Natural killer cell treated with Interleukin-12 subunit alpha and Interleukin-12 subunit beta and Interleukin-15 and Interleukin-18, amount 100 ng/mL, for 72 hours (primary cell): ENCODE data around the gene AJUBA. TPM values are rescaled to one million over a fixed set of nuclear protein-coding genes. Genes with fewer than 3 reads are reported as not detected.

ENCODE experiments used
- ATAC-seq, 2 donors: fragments of 150-1000 bp; cut with Tn5 transposase in 1 of 2; sonication (Bioruptor Pico), chemical (Tn5 transposase) in 1 of 2; 2 replicates each; pipeline ENCODE4 v1.10.0; 2021
- DNase-seq: peaks from one replicate; pipeline ENCODE4 v3.0.0; 2022; ENCODE audit warnings: low spot score
- H3K27ac Mint-ChIP-seq, 2 donors: 1 replicate in 1 of 2; 2 replicates in 1 of 2; pipeline ENCODE4 v1.8.0; 2022; ENCODE audit warnings: mixed read lengths in 2 of 2, mild to moderate bottlenecking in 1 of 2, moderate library complexity in 1 of 2
- H3K27me3 Mint-ChIP-seq, 2 donors: 1 replicate in 1 of 2; 2 replicates in 1 of 2; pipeline ENCODE4 v1.8.0; 2022; ENCODE audit warnings: mixed read lengths in 2 of 2
- H3K36me3 Mint-ChIP-seq: one replicate; pipeline ENCODE4 v1.8.0; 2022; ENCODE audit warnings: mixed read lengths
- H3K4me1 Mint-ChIP-seq, 2 donors: 1 replicate in 1 of 2; 2 replicates in 1 of 2; pipeline ENCODE4 v1.8.0; 2022; ENCODE audit warnings: low read depth in 2 of 2, mixed read lengths in 2 of 2, mild to moderate bottlenecking in 1 of 2
- H3K4me3 Mint-ChIP-seq: one replicate; pipeline ENCODE4 v1.8.0; 2022; ENCODE audit warnings: mixed read lengths
- H3K9me3 Mint-ChIP-seq: 2 replicates; pipeline ENCODE4 v1.8.0; 2022; ENCODE audit warnings: mixed read lengths
- total RNA-seq, 2 donors: library from RNA; stranded (reverse); gene quantifications; one replicate each; pipeline ENCODE4 v1.2.3, GENCODE V29; 2022

Gene AJUBA
- total RNA-seq, result 1 to 10 TPM in 1 of 2 donors, under 1 TPM in 1; 0.17 to 2.1 TPM

GRCh38 chr14:22982477-22983245 is at the start of gene AJUBA:
TSS of gene AJUBA (minus strand) at chr14:22982551. CDS start at chr14:22982266, 285 bp downstream.
- DNase-seq, result peak; percentile 73
- ATAC-seq, result peak; percentile 82 to 84
- H3K27me3 Mint-ChIP-seq, result peaks cover 8 to 13% of the 10 kb centered on the region in 2 donors
- peaks cover 0 to 5% of the 10 kb centered on the region in 2 donors for H3K4me1 Mint-ChIP-seq
- no peak within 1 kb of the TSS for H3K4me3 Mint-ChIP-seq
- no peaks in the 10 kb centered on the region for H3K9me3 Mint-ChIP-seq
- no peak within 1 kb of the TSS for H3K27ac Mint-ChIP-seq
- no peaks in the 10 kb centered on the region for H3K36me3 Mint-ChIP-seq

- H3K27me3 Mint-ChIP-seq, result no peaks in the 10 kb centered on the region
- DNase-seq, result no peak
- no peaks in the 10 kb centered on the region for H3K9me3 Mint-ChIP-seq
- peak overlapping the region in 1 of 2 donors; percentile 28 for H3K27ac Mint-ChIP-seq
- no peak for ATAC-seq
- peaks cover 31 to 32% of the 10 kb centered on the region in 2 donors for H3K4me1 Mint-ChIP-seq
- peak overlapping the region; percentile 36 for H3K4me3 Mint-ChIP-seq
- peaks cover 26% of the 10 kb centered on the region for H3K36me3 Mint-ChIP-seq
Measured at GRCh38 chr14:23030936-23031335, 48.6 kb upstream of the AJUBA start.

GRCh38 chr14:23028799-23029198 is 46.4 kb upstream of the AJUBA start:
- H3K4me1 Mint-ChIP-seq, result peaks cover 35 to 39% of the 10 kb centered on the region in 2 donors
- H3K9me3 Mint-ChIP-seq, result no peaks in the 10 kb centered on the region
- peaks cover 40% of the 10 kb centered on the region for H3K36me3 Mint-ChIP-seq
- ATAC-seq (no peak), DNase-seq (no peak)
- peak overlapping the region; percentile 23 for H3K27ac Mint-ChIP-seq
- H3K4me3 Mint-ChIP-seq, result peak overlapping the region; percentile 2
- H3K27me3 Mint-ChIP-seq, result no peaks in the 10 kb centered on the region

DNA sequence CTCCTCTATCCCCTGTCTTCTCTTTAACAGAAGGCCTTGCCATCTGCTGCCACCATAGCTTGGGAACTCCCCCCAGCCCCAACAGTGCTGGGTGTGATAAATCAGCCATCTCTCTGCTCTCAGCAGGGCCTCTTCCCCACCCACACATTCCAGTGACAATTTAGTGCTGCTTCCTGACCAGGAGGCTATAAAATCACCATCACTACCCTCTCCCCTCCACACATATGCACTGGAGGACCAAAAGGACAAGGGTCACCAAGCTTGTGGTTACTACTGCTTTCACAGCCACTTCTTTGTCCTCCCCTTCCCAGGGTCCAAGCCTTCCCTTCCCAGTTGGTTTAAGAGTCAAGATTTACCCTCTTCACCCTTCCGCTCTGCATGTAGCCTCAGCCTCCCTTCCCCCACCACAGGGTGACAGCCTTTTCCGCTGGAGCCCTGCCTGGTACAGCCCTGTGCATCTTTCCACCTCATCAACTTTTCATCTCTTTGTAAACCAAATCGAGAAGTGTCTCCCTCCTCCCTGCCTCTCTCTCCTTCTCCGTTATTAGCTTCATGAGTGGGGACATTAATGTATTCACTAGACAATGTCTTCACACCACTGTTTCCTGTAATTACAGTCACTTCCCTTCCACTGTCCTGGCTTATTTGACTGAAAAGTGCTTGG is 42.9 kb upstream of the AJUBA start:
- H3K4me3 Mint-ChIP-seq, result no peak overlapping the region
- peaks cover 31% of the 10 kb centered on the region for H3K36me3 Mint-ChIP-seq
- peak in 1 of 2 donors; percentile 62 for ATAC-seq
- no peaks in the 10 kb centered on the region for H3K9me3 Mint-ChIP-seq
- peak overlapping the region; percentile 50 to 79 for H3K27ac Mint-ChIP-seq
- no peak for DNase-seq
- no peaks in the 10 kb centered on the region for H3K27me3 Mint-ChIP-seq
- H3K4me1 Mint-ChIP-seq, result peaks cover 23 to 27% of the 10 kb centered on the region in 2 donors

GRCh38 chr14:23024612-23025075 is 42.3 kb upstream of the AJUBA start:
- Mint-ChIP-seq H3K9me3 (no peaks in the 10 kb centered on the region), H3K27me3 (no peaks in the 10 kb centered on the region), H3K27ac (peak overlapping the region; percentile 50 to 79), H3K4me1 (peaks cover 23 to 27% of the 10 kb centered on the region in 2 donors), H3K4me3 (no peak overlapping the region), H3K36me3 (peaks cover 31% of the 10 kb centered on the region)
- no peak for DNase-seq
- ATAC-seq, result peak in 1 of 2 donors; percentile 15

GRCh38 chr14:23023795-23024152 is 41.4 kb upstream of the AJUBA start:
- Mint-ChIP-seq H3K4me1 (peaks cover 15 to 21% of the 10 kb centered on the region in 2 donors), H3K36me3 (peaks cover 22% of the 10 kb centered on the region), H3K9me3 (no peaks in the 10 kb centered on the region), H3K27ac (no peak overlapping the region), H3K4me3 (no peak overlapping the region), H3K27me3 (no peaks in the 10 kb centered on the region)
- DNase-seq, result no peak
- ATAC-seq, result no peak

DNA sequence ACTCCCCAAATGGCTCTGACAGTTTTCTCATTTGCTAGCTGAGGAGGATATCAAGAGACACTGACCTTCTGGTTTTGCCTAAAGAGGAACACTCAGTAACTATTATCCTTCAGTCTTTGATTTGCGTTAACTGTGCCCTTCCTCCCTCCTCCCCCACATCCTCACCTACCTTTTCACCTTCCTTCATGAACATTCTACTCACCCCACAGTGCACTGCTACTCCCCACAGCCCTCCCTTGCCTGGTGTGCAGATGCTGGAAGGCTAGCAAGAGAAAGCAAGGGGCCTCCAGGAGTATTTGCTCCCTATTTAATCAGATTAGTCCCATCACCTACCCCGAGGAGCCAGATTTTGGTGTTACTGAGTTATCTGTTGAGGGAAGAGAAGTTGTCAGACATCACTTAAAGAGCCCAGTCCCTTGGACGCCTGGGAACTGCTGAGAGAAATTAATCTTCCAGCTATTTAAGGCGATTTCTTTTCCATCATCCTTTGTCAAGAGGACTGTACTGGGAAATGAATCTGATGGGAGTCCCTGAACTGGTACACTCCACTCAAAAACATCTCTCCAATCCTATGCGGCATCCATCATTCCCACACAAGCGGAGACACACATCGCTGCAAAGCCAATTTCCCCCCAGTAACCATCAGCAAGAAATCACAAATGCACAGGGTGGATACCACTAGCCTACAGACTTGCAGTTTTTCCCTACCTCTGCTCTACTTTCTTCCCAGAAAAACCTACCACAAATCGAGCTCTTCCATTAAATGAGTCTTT is 40.9 kb upstream of the AJUBA start:
- H3K36me3 Mint-ChIP-seq, result peaks cover 19% of the 10 kb centered on the region
- no peaks in the 10 kb centered on the region for H3K27me3 Mint-ChIP-seq
- H3K27ac Mint-ChIP-seq, result no peak overlapping the region
- DNase-seq, result no peak
- no peak overlapping the region for H3K4me3 Mint-ChIP-seq
- ATAC-seq, result no peak
- H3K4me1 Mint-ChIP-seq, result peaks cover 12 to 19% of the 10 kb centered on the region in 2 donors
- H3K9me3 Mint-ChIP-seq, result no peaks in the 10 kb centered on the region

GRCh38 chr14:23021889-23022442 is 39.6 kb upstream of the AJUBA start:
- ATAC-seq, result no peak
- H3K4me3 Mint-ChIP-seq, result no peak overlapping the region
- H3K4me1 Mint-ChIP-seq, result peaks cover 12 to 19% of the 10 kb centered on the region in 2 donors
- no peak for DNase-seq
- H3K27ac Mint-ChIP-seq, result no peak overlapping the region
- no peaks in the 10 kb centered on the region for H3K27me3 Mint-ChIP-seq
- no peaks in the 10 kb centered on the region for H3K9me3 Mint-ChIP-seq
- peaks cover 19% of the 10 kb centered on the region for H3K36me3 Mint-ChIP-seq

DNA sequence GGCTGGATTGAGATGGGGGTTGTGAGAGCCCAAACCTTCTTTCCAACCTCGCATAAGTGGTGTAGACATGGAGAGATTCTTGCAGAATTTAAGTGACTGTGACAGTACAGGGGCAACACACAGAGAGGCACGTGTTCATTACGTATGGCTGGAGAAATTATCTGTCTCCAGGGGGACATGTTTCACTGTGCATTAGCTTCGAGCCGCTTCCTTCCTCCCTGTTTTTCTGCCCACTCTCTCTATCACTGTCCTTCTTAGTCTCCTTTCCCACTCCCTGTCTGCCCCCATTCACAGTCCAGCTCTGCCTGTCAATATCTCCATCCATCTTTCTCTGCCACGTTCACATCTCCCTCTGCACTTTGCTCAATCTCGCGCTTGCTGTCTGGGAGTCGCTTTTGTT is 39.1 kb upstream of the AJUBA start:
- H3K27ac Mint-ChIP-seq, result no peak overlapping the region
- H3K4me1 Mint-ChIP-seq, result peaks cover 12 to 19% of the 10 kb centered on the region in 2 donors
- no peaks in the 10 kb centered on the region for H3K27me3 Mint-ChIP-seq
- H3K9me3 Mint-ChIP-seq, result no peaks in the 10 kb centered on the region
- no peak for DNase-seq
- H3K4me3 Mint-ChIP-seq, result no peak overlapping the region
- ATAC-seq, result no peak
- H3K36me3 Mint-ChIP-seq, result peaks cover 19% of the 10 kb centered on the region

DNA sequence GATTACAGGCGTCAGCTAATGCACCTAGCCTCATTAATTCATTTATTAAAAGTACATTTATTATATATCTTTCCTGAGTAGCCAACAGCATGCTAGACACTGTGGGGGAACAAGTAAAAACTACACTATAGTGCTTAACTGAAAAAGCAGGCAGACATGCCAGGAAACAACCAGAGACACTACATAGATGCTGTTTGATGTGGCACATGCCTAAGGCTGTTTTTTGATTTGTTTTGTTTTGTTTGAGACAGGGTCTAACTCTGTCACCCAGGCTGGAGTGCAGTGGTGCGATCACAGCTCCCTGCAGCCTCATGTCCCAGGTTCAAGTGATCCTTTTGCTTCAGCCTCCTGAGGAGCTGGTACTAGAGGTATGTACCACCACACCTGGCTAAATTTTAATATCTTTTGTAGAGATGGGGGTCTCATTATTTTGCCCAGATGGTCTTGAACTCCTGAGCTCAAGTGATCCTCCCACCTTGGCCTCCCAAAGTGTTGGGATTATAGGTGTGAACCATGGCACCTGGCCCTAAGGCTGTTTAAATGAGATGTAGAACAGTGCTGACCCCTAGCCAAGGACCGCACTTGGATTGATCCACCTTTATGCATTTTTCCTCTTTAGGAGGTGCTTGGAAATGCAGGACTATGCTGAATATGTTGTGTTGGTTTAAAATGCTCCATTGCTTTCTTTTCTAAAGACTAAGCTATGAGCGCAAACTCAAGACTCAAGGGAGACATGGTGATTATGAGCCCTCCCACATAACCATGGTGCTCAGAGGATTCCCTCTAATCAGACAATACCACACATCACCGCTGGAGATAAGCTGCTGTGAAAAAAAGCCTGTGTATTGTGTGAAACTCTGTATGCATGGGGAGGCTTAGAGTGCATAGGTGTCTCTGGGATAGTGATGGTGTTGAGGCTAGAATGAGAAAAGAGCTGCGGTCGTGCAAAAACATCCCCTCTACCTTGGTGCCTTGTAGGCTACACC is 38.1 kb upstream of the AJUBA start:
- ATAC-seq (peak in 1 of 2 donors; percentile 11), DNase-seq (no peak)
- Mint-ChIP-seq H3K4me1 (peaks cover 8 to 16% of the 10 kb centered on the region in 2 donors), H3K9me3 (no peaks in the 10 kb centered on the region), H3K27ac (no peak overlapping the region), H3K27me3 (no peaks in the 10 kb centered on the region), H3K36me3 (peaks cover 15% of the 10 kb centered on the region), H3K4me3 (no peak overlapping the region)

- Mint-ChIP-seq H3K27ac (no peak overlapping the region), H3K4me1 (no peaks in the 10 kb centered on the region), H3K36me3 (peaks cover 6% of the 10 kb centered on the region), H3K27me3 (no peaks in the 10 kb centered on the region), H3K9me3 (no peaks in the 10 kb centered on the region), H3K4me3 (no peak overlapping the region)
- ATAC-seq, result no peak
- DNase-seq, result no peak
Measured at GRCh38 chr14:23018107-23018506, 35.8 kb upstream of the AJUBA start.

DNA sequence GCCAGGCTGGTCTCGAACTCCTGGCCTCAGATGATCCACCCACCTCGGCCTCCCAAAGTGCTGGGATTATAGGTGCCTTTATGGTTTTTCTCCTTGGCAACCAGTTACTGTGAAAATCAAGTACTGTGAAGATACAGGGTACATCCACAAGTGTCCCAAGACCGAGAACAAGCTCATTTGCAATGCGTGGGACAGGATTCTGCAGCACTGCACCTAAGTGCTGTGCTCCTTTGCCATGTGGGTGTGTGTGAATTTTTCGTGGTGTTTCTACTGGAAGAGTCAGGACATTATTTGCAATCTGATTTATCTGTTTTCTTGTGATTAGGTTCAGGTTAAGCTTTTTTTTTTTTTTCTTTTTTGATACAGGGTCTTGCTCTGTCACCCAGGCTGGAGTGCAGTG is 34.7 kb upstream of the AJUBA start:
- Mint-ChIP-seq H3K9me3 (no peaks in the 10 kb centered on the region), H3K27me3 (no peaks in the 10 kb centered on the region), H3K36me3 (peaks cover 6% of the 10 kb centered on the region), H3K27ac (no peak overlapping the region), H3K4me3 (no peak overlapping the region), H3K4me1 (no peaks in the 10 kb centered on the region)
- no peak for DNase-seq
- ATAC-seq, result no peak
